ENCODE data around the gene CCRL2. TPM values are rescaled to one million over a fixed set of nuclear protein-coding genes. Genes with fewer than 3 reads are reported as not detected.

CCRL2 gene
- total and polyA plus RNA-seq, 2 of the 8 experiments (the other 6 are each of a cell fraction or from before 2014, with no cell fraction given), result not detected

DNA sequence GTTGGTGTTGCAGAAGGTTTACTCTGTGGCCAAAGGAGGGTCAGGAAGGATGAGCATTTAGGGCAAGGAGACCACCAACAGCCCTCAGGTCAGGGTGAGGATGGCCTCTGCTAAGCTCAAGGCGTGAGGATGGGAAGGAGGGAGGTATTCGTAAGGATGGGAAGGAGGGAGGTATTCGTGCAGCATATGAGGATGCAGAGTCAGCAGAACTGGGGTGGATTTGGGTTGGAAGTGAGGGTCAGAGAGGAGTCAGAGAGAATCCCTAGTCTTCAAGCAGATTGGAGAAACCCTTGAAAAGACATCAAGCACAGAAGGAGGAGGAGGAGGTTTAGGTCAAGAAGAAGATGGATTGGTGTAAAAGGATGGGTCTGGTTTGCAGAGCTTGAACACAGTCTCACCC, 32.3 kb upstream of the CCRL2 start:
- H3K14ac ChIP-seq (ENCODE audit: insufficient read length), result no peak overlapping the region
- H2BK120ac ChIP-seq (replicated peaks; ENCODE audit: low read depth, low read length), result no peak overlapping the region
- H2BK15ac ChIP-seq (ENCODE audit: low read length), result no peak overlapping the region
- H2BK20ac ChIP-seq (ENCODE audit: low read length), result no peak overlapping the region
- peaks cover 0 to 6% (median 3%) of the 10 kb centered on the region in 4 experiments; a peak in 3 of 7 replicates for H3K4me1 ChIP-seq (replicated peaks in 1 of 4; ENCODE audit: control insufficient read depth in 3 of 4, insufficient read depth in 4 of 4, low read length in 3 of 4)
- no peak overlapping the region for H2BK12ac ChIP-seq (ENCODE audit: low read depth, low read length)
- no peaks in the 10 kb centered on the region for H3K79me1 ChIP-seq (ENCODE audit: low read depth, low read length)
- H4K91ac ChIP-seq (replicated peaks; ENCODE audit: insufficient read length, low read length), result no peak overlapping the region
- DNase-seq (ENCODE audit: low read depth in 1 of 2, low spot score in 2 of 2) (no peak), FAIRE-seq (no peak)
- H2AFZ ChIP-seq (ENCODE audit: low read length), result no peak overlapping the region
- H4K5ac ChIP-seq (ENCODE audit: insufficient read length, low read depth, low read length), result no peak overlapping the region
- no peak overlapping the region for H3K18ac ChIP-seq (ENCODE audit: extremely low read depth, low read length)
- H3K36me3 ChIP-seq (ENCODE audit: control insufficient read depth in 2 of 4, insufficient read depth in 4 of 4, low read length in 3 of 4), result no peaks in the 10 kb centered on the region
- no peak overlapping the region for H2BK5ac ChIP-seq (ENCODE audit: low read depth, low read length)
- H2AK5ac ChIP-seq (ENCODE audit: low read depth, low read length), result no peak overlapping the region
- H4K20me1 ChIP-seq (replicated peaks in 1 of 2; ENCODE audit: control insufficient read depth in 1 of 2, insufficient read depth in 2 of 2, low read length in 2 of 2), result no peaks in the 10 kb centered on the region
- H3K23me2 ChIP-seq (ENCODE audit: low read depth, low read length), result no peaks in the 10 kb centered on the region
- no peak overlapping the region for H3K27ac ChIP-seq (ENCODE audit: low read depth, low read length)
- H3K79me2 ChIP-seq (ENCODE audit: control insufficient read depth in 1 of 2, insufficient read depth in 2 of 2, low read length in 2 of 2), result no peaks in the 10 kb centered on the region
- no peak overlapping the region for H3K4me2 ChIP-seq (ENCODE audit: insufficient read depth in 1 of 2, low read depth in 2 of 2, low read length in 2 of 2)
- 93 to 100% methylated on average over 2 to 3 of the region's 3 CpGs for whole genome bisulfite sequencing, 2 experiments (ENCODE audit: extremely low coverage in 1 of 2, insufficient coverage in 1 of 2, insufficient read length in 1 of 2, insufficient replicate concordance in 2 of 2, low coverage in 1 of 2, low lambda C conversion rate in 2 of 2, missing lambda C conversion rate in 1 of 2)
- no peaks in the 10 kb centered on the region for H3K9me3 ChIP-seq (ENCODE audit: insufficient read depth in 2 of 2, low read depth in 1 of 2, low read length in 1 of 2)
- no peaks in the 10 kb centered on the region for H3K27me3 ChIP-seq (replicated peaks in 1 of 4; ENCODE audit: control insufficient read depth in 3 of 4, extremely low read depth in 1 of 4, insufficient read depth in 3 of 4, low read length in 3 of 4)
- CTCF ChIA-PET (ENCODE audit: partially characterized antibody), result interaction anchor here (0.7 to 12.9 kb wide), 10 partner anchors 9 to 440 kb away, joined by 3 to 164 read pairs (median 3); no protein-coding TSS in a partner anchor
- no peak overlapping the region for H4K8ac ChIP-seq (ENCODE audit: extremely low read depth, insufficient read depth, low read length)
- H3K9ac ChIP-seq (replicated peaks in 1 of 4; ENCODE audit: extremely low read depth in 1 of 4, low read depth in 3 of 4, low read length in 3 of 4), result no peak overlapping the region
- H3K4me3 ChIP-seq (ENCODE audit: extremely low read depth in 1 of 4, insufficient read depth in 2 of 4, low read depth in 3 of 4, low read length in 4 of 4), result no peak overlapping the region
- H3K56ac ChIP-seq (replicated peaks; ENCODE audit: insufficient read length, low read depth, low read length), result no peak overlapping the region
- POLR2A ChIA-PET (ENCODE audit: partially characterized antibody), result no interaction called here
- H3K4ac ChIP-seq (replicated peaks; ENCODE audit: insufficient read length, low read depth, low read length), result no peak overlapping the region
- H3K23ac ChIP-seq (ENCODE audit: insufficient read length), result no peak overlapping the region
- TF ChIP-seq KDM1A (IDR thresholded peaks at IDR 0.05; ENCODE audit: borderline replicate concordance, low read length) (no peak), RAD21 (IDR thresholded peaks at IDR 0.05 in 1 of 2, conservative IDR thresholded peaks at IDR 0.05 in 1 of 2; ENCODE audit: low read depth in 2 of 2, low read length in 2 of 2) (no peak)

All from H1 (cell line).